Measurements from ENCODE around the gene SENP7. TPM values are rescaled to one million over a fixed set of nuclear protein-coding genes. Genes with fewer than 3 reads are reported as not detected.

Gene SENP7
- total RNA-seq, 1 experiment from 2014 or later, result 7.9 TPM

DNA sequence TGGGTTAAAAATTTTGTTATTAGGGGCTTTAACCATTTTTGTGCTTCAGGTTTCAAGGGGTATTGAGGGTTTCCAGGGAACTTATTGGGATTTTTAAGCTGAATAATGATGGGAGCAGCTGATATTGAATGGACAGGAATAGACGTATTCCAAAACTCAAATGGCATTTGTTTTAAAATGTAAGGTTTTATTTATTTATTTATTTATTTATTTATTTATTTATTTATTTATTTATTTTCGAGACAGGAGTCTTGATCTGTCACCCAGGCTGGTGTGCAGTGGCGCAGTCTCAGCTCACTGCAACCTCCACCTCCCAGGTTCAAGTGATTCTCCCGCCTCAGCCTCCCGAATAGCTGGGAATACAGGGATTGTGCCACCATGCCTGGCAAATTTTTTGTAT, 22.2 kb upstream of the SENP7 start:
- BruUV-seq (replicated peaks), result no TSS peak
- Histone ChIP-seq H3K79me2 (ENCODE audit: insufficient read depth, low read length) (no peaks in the 10 kb centered on the region), H3K9ac (ENCODE audit: low read length) (no peak overlapping the region), H3K4me3 (replicated peaks in 1 of 2; ENCODE audit: low read depth in 1 of 2, low read length in 2 of 2) (no peak overlapping the region), H3K9me2 (ENCODE audit: insufficient read depth) (no peaks in the 10 kb centered on the region), H3K36me3 (ENCODE audit: control insufficient read depth in 1 of 2, insufficient read depth in 2 of 2, low read length in 2 of 2) (no peaks in the 10 kb centered on the region), H3K4me2 (ENCODE audit: low read length) (no peak overlapping the region), H3K4me1 (ENCODE audit: control insufficient read depth in 1 of 2, insufficient read depth in 2 of 2, low read length in 2 of 2) (no peaks in the 10 kb centered on the region), H2AFZ (ENCODE audit: low read depth, low read length, poor library complexity, severe bottlenecking) (no peak overlapping the region), H4K20me1 (ENCODE audit: insufficient read depth) (no peaks in the 10 kb centered on the region), H3K9me3 (ENCODE audit: control insufficient read depth in 1 of 2, insufficient read depth in 1 of 2, low read depth in 1 of 2, low read length in 2 of 2) (no peaks in the 10 kb centered on the region), H3K27ac (ENCODE audit: low read depth, low read length) (no peak overlapping the region), H3K27me3 (ENCODE audit: insufficient read depth, low read length) (no peaks in the 10 kb centered on the region)
- DNase-seq (ENCODE audit: low read depth, low spot score) (no peak), ATAC-seq (no peak)
- TF ChIP-seq CBX3 (IDR thresholded peaks at IDR 0.05; ENCODE audit: low read depth) (no peak), ELF1 (IDR thresholded peaks at IDR 0.05; ENCODE audit: borderline replicate concordance, low read depth) (no peak), JUND (IDR thresholded peaks at IDR 0.05) (no peak), MAX (IDR thresholded peaks at IDR 0.05) (no peak), POLR2A (IDR thresholded peaks at IDR 0.05; ENCODE audit: borderline replicate concordance, extremely low read depth, insufficient read depth, insufficient read length) (no peak), RAD21 (IDR thresholded peaks at IDR 0.05; ENCODE audit: low read depth) (no peak), EGR1 (IDR thresholded peaks at IDR 0.05; ENCODE audit: low read depth) (no peak), YY1 (IDR thresholded peaks at IDR 0.05; ENCODE audit: extremely low read depth, insufficient replicate concordance, low read depth, low read length) (no peak)
- TF ChIP-seq, protein P1, sequence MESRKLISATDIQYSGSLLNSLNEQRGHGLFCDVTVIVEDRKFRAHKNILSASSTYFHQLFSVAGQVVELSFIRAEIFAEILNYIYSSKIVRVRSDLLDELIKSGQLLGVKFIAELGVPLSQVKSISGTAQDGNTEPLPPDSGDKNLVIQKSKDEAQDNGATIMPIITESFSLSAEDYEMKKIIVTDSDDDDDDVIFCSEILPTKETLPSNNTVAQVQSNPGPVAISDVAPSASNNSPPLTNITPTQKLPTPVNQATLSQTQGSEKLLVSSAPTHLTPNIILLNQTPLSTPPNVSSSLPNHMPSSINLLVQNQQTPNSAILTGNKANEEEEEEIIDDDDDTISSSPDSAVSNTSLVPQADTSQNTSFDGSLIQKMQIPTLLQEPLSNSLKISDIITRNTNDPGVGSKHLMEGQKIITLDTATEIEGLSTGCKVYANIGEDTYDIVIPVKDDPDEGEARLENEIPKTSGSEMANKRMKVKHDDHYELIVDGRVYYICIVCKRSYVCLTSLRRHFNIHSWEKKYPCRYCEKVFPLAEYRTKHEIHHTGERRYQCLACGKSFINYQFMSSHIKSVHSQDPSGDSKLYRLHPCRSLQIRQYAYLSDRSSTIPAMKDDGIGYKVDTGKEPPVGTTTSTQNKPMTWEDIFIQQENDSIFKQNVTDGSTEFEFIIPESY (IDR thresholded peaks at IDR 0.05; ENCODE audit: extremely low read depth, insufficient replicate concordance, low read length), result no peak
- RAD21 ChIA-PET (ENCODE audit: low non-redundant PET in 1 of 2, low total read pairs in 2 of 2, uncharacterized antibody in 2 of 2, unreplicated experiment in 2 of 2), result no interaction called here
- POLR2A ChIA-PET, result no interaction called here
- intact Hi-C loops (cut with micrococcal nuclease), result no loop called here
- CTCF ChIA-PET, result no interaction called here

DNA sequence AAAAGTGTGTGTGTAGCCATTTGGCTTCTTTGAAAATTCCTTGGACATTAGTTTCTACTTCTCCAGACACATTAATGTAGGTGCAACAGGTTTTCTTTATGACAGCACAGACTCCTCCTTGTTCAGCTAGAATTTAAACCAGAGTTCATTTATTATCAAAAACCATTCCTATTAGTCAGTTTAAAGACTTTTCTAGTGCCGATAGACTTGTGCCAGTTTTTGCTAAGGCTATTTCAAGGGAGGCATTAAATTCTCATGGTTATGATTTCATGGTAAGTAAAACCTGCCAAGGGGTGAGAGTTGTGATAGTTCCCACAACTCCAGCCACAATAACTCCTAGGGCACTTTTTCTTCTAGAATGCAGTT, 20.6 kb upstream of the SENP7 start:
- no peaks in the 10 kb centered on the region for H4K20me1 ChIP-seq (ENCODE audit: insufficient read depth)
- H2AFZ ChIP-seq (ENCODE audit: low read depth, low read length, poor library complexity, severe bottlenecking), result no peak overlapping the region
- POLR2A ChIA-PET, result no interaction called here

More for the DNA sequence above, 20.6 kb upstream of the SENP7 start:
- Histone ChIP-seq H3K79me2 (ENCODE audit: insufficient read depth, low read length) (no peaks in the 10 kb centered on the region), H3K4me2 (ENCODE audit: low read length) (no peak overlapping the region), H3K9ac (ENCODE audit: low read length) (no peak overlapping the region), H3K4me1 (ENCODE audit: control insufficient read depth in 1 of 2, insufficient read depth in 2 of 2, low read length in 2 of 2) (no peaks in the 10 kb centered on the region), H3K27me3 (ENCODE audit: insufficient read depth, low read length) (no peaks in the 10 kb centered on the region), H3K9me3 (ENCODE audit: control insufficient read depth in 1 of 2, insufficient read depth in 1 of 2, low read depth in 1 of 2, low read length in 2 of 2) (no peaks in the 10 kb centered on the region), H3K9me2 (ENCODE audit: insufficient read depth) (no peaks in the 10 kb centered on the region), H3K4me3 (replicated peaks in 1 of 2; ENCODE audit: low read depth in 1 of 2, low read length in 2 of 2) (no peak overlapping the region), H3K27ac (ENCODE audit: low read depth, low read length) (no peak overlapping the region), H3K36me3 (ENCODE audit: control insufficient read depth in 1 of 2, insufficient read depth in 2 of 2, low read length in 2 of 2) (no peaks in the 10 kb centered on the region)
- DNase-seq (ENCODE audit: low read depth, low spot score) (no peak), ATAC-seq (no peak)
- intact Hi-C loops (cut with micrococcal nuclease), result no loop called here
- RAD21 ChIA-PET (ENCODE audit: low non-redundant PET in 1 of 2, low total read pairs in 2 of 2, uncharacterized antibody in 2 of 2, unreplicated experiment in 2 of 2), result no interaction called here
- CTCF ChIA-PET, result no interaction called here
- TF ChIP-seq EGR1 (IDR thresholded peaks at IDR 0.05; ENCODE audit: low read depth) (no peak), FOSL1 (IDR thresholded peaks at IDR 0.05; ENCODE audit: low read depth) (no peak), CTCF (IDR thresholded peaks at IDR 0.05 in 2 of 3, conservative IDR thresholded peaks at IDR 0.05 in 1 of 3; ENCODE audit: borderline replicate concordance in 1 of 3, insufficient read depth in 1 of 3, low read depth in 2 of 3, low read length in 2 of 3) (no peak), ZFX (IDR thresholded peaks at IDR 0.05) (no peak)
- no TSS peak for BruUV-seq (replicated peaks)
